DMS 273 (cell line): ENCODE measurements around the gene IKZF3.
"Not testable (repeated sequence)": the region's sequence is repeated elsewhere in the genome, so short reads cannot be mapped to it uniquely, and the experiment has no call there.

ENCODE experiments used
- DNase-seq: peaks from one replicate; lab custom pipeline; 2025; ENCODE audit not compliant: unreplicated experiment; lab: John Stamatoyannopoulos, UW

The IKZF3 gene

GRCh38 chr17:39742126-39742855 is 121.8 kb downstream of the IKZF3 start:
- no peak for DNase-seq

- no peak for DNase-seq
These were observed 123.6 kb downstream of the IKZF3 start for GRCh38 chr17:39740357-39741111.

- peak; percentile 27 for DNase-seq
These were observed 124.2 kb downstream of the IKZF3 start for GRCh38 chr17:39739885-39740356.

GRCh38 chr17:39738983-39739884 is 124.9 kb downstream of the IKZF3 start:
- peak; percentile 64 for DNase-seq

DNA sequence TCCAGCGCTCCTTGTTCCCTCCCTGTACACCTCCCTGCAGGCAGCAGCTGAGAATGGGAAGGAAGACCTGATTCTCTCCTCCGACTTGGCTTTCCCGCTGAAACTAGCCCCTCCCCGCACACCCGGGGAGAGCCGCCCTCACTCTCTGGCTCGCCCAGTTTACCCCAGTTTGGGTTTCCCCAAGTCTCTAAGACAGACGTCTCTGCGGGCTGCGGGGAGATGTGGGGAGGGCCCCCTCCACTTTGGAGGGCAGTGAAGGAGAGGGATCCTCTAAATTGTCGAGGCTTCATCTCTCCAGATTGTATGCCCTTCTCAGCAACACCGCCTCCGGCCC is 125.6 kb downstream of the IKZF3 start:
- peak; percentile 71 for DNase-seq

DNA sequence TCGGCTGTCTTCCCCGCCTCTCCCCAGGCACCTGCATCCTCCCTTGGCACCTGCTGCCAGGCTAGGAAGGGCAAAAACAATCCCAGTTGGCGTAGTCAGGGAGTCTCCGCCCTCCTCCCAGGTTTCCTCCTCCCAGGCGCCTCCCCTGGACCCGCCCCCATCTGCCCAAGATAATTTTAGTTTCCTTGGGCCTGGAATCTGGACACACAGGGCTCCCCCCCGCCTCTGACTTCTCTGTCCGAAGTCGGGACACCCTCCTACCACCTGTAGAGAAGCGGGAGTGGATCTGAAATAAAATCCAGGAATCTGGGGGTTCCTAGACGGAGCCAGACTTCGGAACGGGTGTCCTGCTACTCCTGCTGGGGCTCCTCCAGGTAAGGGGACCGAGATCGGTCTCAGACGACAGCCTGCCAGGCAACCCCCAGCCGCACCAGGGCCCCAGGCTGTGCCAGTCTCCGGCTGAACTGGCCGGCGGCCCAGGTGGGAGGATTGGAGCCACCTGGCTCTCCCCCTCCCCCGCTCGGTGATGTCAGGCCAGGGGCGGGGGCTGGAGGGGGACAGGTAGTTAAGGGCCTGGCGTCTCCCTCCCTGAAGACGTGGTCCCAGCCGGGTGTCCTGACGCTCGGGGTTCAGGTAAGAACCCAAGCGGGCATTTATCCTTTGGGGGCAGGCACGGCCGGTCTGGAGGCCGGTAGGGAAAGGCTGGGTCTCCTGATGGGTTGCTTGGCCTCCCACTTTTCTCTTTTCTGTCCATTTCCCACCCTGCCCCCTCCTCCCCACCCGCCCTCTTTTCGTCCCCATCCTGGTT is 126.1 kb downstream of the IKZF3 start, which contains the start of gene GRB7:
GRB7 (plus strand) TSS at position 179 of the 808 bp plus-strand sequence. CDS start 4,364 bp downstream, outside the sequence.
- peak; percentile 54 for DNase-seq

DNA sequence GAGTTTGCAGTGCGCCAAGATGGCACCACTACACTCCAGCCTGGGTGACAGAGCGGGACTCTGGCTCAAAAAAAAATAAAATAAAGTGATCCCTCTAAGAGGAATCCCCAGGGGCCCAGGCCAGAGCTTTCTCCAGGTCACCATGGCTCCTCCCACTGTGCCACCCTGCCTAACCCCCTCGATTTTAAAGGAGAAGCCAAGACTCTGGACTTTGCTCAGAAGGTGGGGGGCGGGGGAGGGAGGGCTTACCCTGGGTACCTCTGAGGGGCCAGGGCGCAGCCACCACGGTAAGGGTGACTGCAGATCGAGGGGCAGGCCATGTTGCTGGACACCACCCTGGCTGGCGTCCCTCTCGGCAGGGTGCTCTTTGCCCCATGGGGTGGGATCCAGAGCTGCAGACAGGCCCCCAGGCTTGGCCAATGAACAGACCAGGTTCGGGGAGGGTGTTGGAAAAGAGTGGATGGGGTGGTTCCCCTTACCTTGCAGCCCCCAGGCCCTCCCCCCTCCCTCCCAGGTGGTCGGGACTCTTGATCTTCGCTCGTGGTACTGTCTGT is 126.8 kb downstream of the IKZF3 start:
- DNase-seq = no peak

GRCh38 chr17:39736319-39737165 is 127.6 kb downstream of the IKZF3 start:
- DNase-seq = peak; percentile 23

GRCh38 chr17:39735882-39736281 is 128.2 kb downstream of the IKZF3 start:
- DNase-seq = no peak

DNA sequence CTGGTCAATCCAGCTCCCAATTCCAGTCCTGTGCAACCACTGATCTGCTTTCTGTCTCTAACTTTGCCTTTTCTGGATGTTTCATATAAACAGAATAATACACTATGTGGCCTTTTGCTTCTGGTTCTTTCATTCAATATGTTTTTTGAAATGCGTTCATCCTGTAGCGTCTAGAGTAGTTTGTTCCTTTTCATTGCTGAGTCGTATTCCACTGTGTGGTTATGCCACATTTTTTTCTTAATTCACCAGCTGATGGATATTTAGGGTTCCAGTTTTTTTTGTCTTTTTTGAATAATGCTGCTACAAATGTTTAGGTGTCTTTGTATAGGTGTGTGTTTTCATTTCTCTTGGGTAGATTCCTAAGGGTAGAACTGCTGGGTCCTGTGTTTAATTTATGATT is 131.5 kb downstream of the IKZF3 start:
- no peak for DNase-seq

DNA sequence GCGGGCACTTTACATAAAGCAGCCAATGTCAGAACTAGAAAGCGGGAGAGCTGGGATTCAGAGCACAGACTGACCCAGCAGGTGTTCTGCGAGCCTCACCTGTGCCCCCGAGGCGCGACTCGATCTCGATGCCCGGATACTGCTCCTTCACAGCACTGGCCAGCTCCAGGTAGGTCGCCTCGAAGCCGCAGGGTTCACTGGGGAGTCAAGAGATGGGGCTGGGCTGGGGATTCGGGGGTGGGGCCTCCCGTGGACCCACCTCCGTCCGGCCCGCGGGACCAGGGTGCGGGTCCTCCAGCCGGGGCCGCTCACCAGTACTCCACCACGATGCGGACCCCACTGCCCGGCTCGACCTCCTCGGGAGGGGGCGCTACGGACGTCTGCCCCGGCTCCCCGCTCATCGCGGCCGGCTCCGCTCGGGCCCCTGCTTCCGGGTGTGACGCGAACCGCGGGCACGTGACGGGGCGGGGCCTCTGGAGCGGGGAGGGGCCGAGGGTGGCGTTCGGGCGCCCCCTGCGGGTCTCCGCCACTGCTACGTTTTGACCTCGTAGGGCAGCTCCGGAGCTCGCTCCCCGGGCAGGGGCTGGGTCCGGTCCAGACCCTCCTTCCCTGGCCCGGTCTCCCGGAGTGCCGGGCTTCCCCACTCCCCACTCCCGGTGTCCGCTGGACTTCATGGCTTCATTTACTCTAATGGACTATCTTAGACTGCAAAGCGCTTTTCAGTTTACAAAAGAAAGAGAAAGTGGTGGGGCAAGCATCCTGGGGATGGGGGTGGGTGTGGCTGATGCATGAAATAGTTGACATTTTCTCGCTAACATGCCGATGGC is 133.8 kb downstream of the IKZF3 start, which contains the start of gene MIEN1:
MIEN1 (minus strand) TSS at position 438 of the 827 bp plus-strand sequence; CDS start at position 401, 37 bp downstream.
- peak; percentile 94 for DNase-seq

GRCh38 chr17:39729280-39729851 is 134.7 kb downstream of the IKZF3 start:
- no peak for DNase-seq

- DNase-seq = no peak
These were observed 136.6 kb downstream of the IKZF3 start for GRCh38 chr17:39727556-39727955.

GRCh38 chr17:39726617-39727016 is 137.5 kb downstream of the IKZF3 start:
- no peak for DNase-seq

DNA sequence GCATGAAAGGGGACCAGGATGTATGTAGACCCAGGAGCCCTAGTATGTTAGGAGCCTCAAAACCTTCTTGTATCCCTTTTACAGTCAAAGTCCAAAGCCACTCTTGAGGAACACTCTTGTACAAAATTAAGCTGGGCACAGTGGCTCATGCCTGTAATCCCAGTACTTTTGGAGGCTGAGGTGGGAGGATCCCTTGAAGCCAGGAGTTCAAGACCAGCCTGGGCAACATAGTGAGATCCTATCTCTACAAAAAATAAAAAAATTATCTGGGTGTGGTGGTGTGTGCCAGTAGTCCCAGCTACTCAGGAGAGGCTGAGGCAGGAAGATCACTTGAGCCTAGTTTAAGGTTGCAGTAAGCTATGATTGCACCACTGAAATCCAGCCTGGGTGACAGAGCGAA is 138.2 kb downstream of the IKZF3 start:
- not testable (repeated sequence) for DNase-seq

- no peak for DNase-seq
These were observed 139.4 kb downstream of the IKZF3 start for GRCh38 chr17:39724731-39725130.

DNA sequence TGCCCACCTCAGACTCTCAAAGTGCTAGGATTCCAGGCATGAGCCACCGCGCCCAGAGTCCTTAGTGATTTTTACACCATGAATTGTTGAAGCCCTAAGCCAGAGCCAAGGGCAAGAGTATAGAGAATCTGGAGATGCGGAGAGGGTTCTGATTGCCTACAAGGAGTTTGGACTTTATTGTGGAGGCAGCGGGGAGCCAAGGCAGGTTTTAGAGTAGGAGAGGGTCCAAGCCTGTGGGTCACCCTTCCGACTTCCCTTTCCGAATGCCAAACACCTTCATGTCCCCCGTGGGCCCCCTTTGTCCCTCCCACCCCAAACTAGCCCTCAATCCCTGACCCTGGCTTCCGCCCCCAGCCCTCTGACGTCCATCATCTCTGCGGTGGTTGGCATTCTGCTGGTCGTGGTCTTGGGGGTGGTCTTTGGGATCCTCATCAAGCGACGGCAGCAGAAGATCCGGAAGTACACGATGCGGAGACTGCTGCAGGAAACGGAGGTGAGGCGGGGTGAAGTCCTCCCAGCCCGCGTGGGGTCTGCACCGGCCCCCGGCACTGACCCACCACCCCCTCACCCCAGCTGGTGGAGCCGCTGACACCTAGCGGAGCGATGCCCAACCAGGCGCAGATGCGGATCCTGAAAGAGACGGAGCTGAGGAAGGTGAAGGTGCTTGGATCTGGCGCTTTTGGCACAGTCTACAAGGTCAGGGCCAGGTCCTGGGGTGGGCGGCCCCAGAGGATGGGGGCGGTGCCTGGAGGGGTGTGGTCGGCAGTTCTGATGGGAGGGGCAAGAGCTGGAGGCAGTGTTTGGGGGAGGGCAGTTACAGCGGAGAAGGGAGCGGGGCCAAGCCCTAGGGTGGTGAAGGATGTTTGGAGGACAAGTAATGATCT is 140.9 kb downstream of the IKZF3 start:
- DNase-seq = peak; percentile 43
